GM12875 (cell line): ENCODE data around the gene ZNF311.

ENCODE experiments used
- H3K4me3 ChIP-seq: one replicate; pipeline ENCODE4 v1.5.1; 2011; ENCODE audit warnings: low read depth, low read length, control low read depth
- CTCF ChIP-seq: IDR thresholded peaks from 2 replicates; pipeline ENCODE4 v1.5.1; 2011; ENCODE audit warnings: low read depth, mild to moderate bottlenecking, control low read depth, inconsistent platforms, low read length, moderate library complexity, borderline replicate concordance; ENCODE audit not compliant: insufficient read depth

The ZNF311 gene

GRCh38 chr6:29019629-29020028 is 14.5 kb upstream of the ZNF311 start:
- H3K4me3 ChIP-seq = no peak overlapping the region
- TF ChIP-seq CTCF = no peak

GRCh38 chr6:29017428-29017802 is 12.3 kb upstream of the ZNF311 start:
- TF ChIP-seq CTCF = no peak
- no peak overlapping the region for H3K4me3 ChIP-seq

- peak overlapping the region; percentile 37 for H3K4me3 ChIP-seq
Measured at GRCh38 chr6:29016559-29017427, 11.7 kb upstream of the ZNF311 start.

GRCh38 chr6:29014729-29015608 is 9.9 kb upstream of the ZNF311 start:
- no peak overlapping the region for H3K4me3 ChIP-seq
- no peak for TF ChIP-seq CTCF

More at GRCh38 chr6:29016559-29017427, 11.7 kb upstream of the ZNF311 start:
- peak; percentile 72 for TF ChIP-seq CTCF

- no peak overlapping the region for H3K4me3 ChIP-seq
- TF ChIP-seq CTCF = no peak
Measured at GRCh38 chr6:29011276-29011734, 6.2 kb upstream of the ZNF311 start.

GRCh38 chr6:29009358-29009757 is 4.2 kb upstream of the ZNF311 start:
- no peak overlapping the region for H3K4me3 ChIP-seq
- TF ChIP-seq CTCF = no peak
